ENCODE results near the gene SLC39A11. TPM values are rescaled to one million over a fixed set of nuclear protein-coding genes. Genes with fewer than 3 reads are reported as not detected.

The SLC39A11 gene
- total and polyA plus RNA-seq, 8 donors, result 5.2 to 62.0 (median 12.9) TPM

DNA sequence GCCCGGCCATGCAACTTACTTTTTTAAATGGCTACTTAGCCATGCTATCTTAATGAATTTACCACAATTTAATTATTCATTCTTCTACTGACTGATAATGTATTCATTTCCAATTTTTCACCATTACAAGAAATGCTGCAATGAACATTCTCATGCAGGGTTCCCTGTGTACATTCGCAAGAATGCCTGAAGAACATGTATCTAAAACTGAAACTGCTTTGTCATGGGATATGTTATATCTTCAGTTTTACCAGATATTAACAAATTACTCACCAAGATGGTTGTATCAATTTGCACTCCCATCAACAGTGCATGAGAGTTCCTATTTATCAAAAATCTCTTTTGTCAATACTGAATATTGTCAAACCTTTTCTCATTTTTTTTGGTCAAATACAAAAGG is 100.8 kb downstream of the SLC39A11 start:
- Histone ChIP-seq H3K4me1 (peaks cover 0 to under 1% (median 0%) of the 10 kb centered on the region in 4 donors), H3K4me3 (no peak overlapping the region), H3K27ac (no peak overlapping the region), H3K36me3 (peaks cover 0 to 5% (median 0%) of the 10 kb centered on the region in 4 donors), H3K9me3 (no peaks in the 10 kb centered on the region), H3K27me3 (no peaks in the 10 kb centered on the region)
- TF ChIP-seq POLR2AphosphoS5 (IDR thresholded peaks at IDR 0.05) (no peak), POLR2A (IDR thresholded peaks at IDR 0.05) (no peak)
- WGBS, 5 donors, result 93 to 98% (median 95%) methylated on average over 2 of the region's 2 CpGs
- DNase-seq, result no peak
- intact Hi-C loops (cut with DNase I; ENCODE audit: low total_unique reads), result no loop called here

DNA sequence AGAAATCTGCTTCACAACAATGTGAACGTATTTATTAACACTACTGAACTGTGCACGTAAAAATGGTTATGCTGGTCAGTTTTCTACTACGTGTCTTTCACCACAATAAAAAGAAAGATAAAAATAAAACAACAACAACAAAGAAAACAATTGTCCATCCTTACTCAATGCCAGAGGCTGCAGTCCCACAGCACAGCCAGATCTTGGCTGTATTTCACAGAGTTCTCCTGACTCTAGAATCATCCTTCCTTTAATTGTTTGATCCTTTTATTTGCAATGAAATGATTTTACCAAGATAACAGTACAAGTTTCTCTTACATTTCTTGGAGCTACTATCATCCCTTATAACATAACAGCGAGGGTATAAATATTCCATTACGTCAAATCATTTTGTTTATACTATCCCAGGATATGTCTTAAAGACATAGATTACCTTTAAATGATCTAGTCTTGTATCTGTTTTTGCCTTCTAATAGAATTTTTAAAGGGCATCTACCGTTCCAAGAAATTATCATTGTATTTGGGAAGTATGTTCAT is 103.3 kb downstream of the SLC39A11 start:
- H3K4me1 ChIP-seq, result peaks cover 4 to 12% (median 11%) of the 10 kb centered on the region in 4 donors
- no peaks in the 10 kb centered on the region for H3K9me3 ChIP-seq
- WGBS, 5 donors, result 76 to 88% (median 86%) methylated on average over 6 of the region's 6 CpGs
- no peak for DNase-seq
- no peak overlapping the region for H3K27ac ChIP-seq
- no peaks in the 10 kb centered on the region for H3K36me3 ChIP-seq
- intact Hi-C loops (cut with DNase I; ENCODE audit: low total_unique reads), result loop anchor here (10.0 kb wide), 1 partner anchor 166 kb away; no protein-coding TSS in a partner anchor
- no peak overlapping the region for H3K4me3 ChIP-seq
- TF ChIP-seq POLR2AphosphoS5 (IDR thresholded peaks at IDR 0.05) (no peak), POLR2A (IDR thresholded peaks at IDR 0.05) (no peak), EP300 (IDR thresholded peaks at IDR 0.05) (no peak)
- TF ChIP-seq, protein P1, sequence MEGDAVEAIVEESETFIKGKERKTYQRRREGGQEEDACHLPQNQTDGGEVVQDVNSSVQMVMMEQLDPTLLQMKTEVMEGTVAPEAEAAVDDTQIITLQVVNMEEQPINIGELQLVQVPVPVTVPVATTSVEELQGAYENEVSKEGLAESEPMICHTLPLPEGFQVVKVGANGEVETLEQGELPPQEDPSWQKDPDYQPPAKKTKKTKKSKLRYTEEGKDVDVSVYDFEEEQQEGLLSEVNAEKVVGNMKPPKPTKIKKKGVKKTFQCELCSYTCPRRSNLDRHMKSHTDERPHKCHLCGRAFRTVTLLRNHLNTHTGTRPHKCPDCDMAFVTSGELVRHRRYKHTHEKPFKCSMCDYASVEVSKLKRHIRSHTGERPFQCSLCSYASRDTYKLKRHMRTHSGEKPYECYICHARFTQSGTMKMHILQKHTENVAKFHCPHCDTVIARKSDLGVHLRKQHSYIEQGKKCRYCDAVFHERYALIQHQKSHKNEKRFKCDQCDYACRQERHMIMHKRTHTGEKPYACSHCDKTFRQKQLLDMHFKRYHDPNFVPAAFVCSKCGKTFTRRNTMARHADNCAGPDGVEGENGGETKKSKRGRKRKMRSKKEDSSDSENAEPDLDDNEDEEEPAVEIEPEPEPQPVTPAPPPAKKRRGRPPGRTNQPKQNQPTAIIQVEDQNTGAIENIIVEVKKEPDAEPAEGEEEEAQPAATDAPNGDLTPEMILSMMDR (IDR thresholded peaks at IDR 0.05), result no peak
- H3K27me3 ChIP-seq, result no peaks in the 10 kb centered on the region

DNA sequence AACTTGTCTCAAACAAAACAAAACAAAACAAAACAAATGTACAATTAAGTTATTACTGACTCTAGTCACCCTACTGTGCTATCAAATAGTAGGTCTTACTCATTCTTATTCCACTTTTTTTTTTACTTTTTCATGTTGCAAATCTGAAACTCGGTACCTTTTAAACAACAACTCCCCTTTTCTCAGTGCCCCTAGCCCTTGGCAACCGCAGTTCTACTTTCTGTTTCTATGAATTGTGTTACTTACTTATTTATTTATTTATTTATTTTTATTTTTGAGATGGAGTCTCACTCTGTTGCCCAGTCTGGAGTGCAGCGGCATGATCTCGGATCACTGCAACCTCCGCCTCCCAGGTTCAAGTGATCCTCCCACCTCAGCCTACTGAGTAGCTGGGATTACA is 104.0 kb downstream of the SLC39A11 start:
- no peak for DNase-seq
- Histone ChIP-seq H3K27ac (no peak overlapping the region), H3K36me3 (no peaks in the 10 kb centered on the region), H3K4me1 (peaks cover 4 to 12% (median 11%) of the 10 kb centered on the region in 4 donors), H3K9me3 (no peaks in the 10 kb centered on the region), H3K4me3 (no peak overlapping the region), H3K27me3 (no peaks in the 10 kb centered on the region)
- intact Hi-C loops (cut with DNase I; ENCODE audit: low total_unique reads), result loop anchor here (10.0 kb wide), 1 partner anchor 166 kb away; no protein-coding TSS in a partner anchor
- WGBS, 5 donors, result 90 to 95% (median 94%) methylated on average over 5 of the region's 5 CpGs
- TF ChIP-seq, protein P1 (IDR thresholded peaks at IDR 0.05), result no peak
- no peak for TF ChIP-seq POLR2A (IDR thresholded peaks at IDR 0.05)
- TF ChIP-seq EP300 (IDR thresholded peaks at IDR 0.05), result no peak
- no peak for TF ChIP-seq POLR2AphosphoS5 (IDR thresholded peaks at IDR 0.05)

DNA sequence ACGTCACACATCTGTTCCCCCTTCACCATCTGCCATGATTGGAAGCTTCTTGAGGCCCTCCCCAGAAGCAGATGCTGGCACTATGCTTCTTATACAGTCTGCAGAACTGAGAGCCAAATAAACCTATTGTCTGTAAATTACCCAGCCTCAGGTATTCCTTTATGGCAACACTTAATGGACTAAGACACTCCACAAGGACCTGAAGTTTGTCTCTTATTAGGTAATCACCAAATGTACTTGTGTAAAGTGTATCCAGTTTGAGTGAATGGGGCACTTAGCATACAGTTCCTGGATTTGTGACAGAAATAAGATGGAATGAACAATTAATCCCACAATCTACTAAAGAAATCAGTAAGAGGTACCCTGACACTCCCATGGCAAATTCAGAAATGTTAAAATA is 105.3 kb downstream of the SLC39A11 start:
- intact Hi-C loops (cut with DNase I; ENCODE audit: low total_unique reads), result loop anchor here (10.0 kb wide), 1 partner anchor 168 kb away; no protein-coding TSS in a partner anchor
- no peaks in the 10 kb centered on the region for H3K36me3 ChIP-seq
- 75 to 100% (median 98%) methylated on average over 1 of the region's 1 CpG for WGBS, 5 donors
- H3K4me1 ChIP-seq, result peaks cover 4 to 19% (median 11%) of the 10 kb centered on the region in 4 donors
- no peak overlapping the region for H3K4me3 ChIP-seq
- no peak for TF ChIP-seq POLR2AphosphoS5 (IDR thresholded peaks at IDR 0.05)
- TF ChIP-seq, protein P1 (IDR thresholded peaks at IDR 0.05), result no peak
- no peak for TF ChIP-seq POLR2A (IDR thresholded peaks at IDR 0.05)
- TF ChIP-seq EP300 (IDR thresholded peaks at IDR 0.05), result no peak
- H3K9me3 ChIP-seq, result no peaks in the 10 kb centered on the region
- no peak overlapping the region for H3K27ac ChIP-seq
- no peaks in the 10 kb centered on the region for H3K27me3 ChIP-seq
- no peak for DNase-seq
